NB4 (cell line): ENCODE data around the gene CTBP2.

Experiments used
- DNase-seq: peaks from one replicate; pipeline ENCODE4 v3.0.0; 2010; ENCODE audit warnings: low read depth
- H3K4me3 ChIP-seq: one replicate; pipeline ENCODE4 v1.5.1; 2011; ENCODE audit warnings: mild to moderate bottlenecking, low read depth, low read length, moderate library complexity
- CTCF ChIP-seq: IDR thresholded peaks from one replicate; pipeline ENCODE4 v1.5.1; 2012; ENCODE audit warnings: low read depth, low read length
- MYC ChIP-seq: IDR thresholded peaks from 2 replicates; pipeline ENCODE4 v1.6.1; 2011; ENCODE audit warnings: low read depth, low read length
- POLR2A ChIP-seq: IDR thresholded peaks from 2 replicates; pipeline ENCODE4 v1.6.1; 2011; ENCODE audit warnings: mild to moderate bottlenecking; ENCODE audit not compliant: insufficient read length; ENCODE audit errors: extremely low read depth
- TF ChIP-seq, protein P1 (sequence below): IDR thresholded peaks from 2 replicates; pipeline ENCODE4 v1.6.1; 2011; ENCODE audit warnings: low read depth, low read length

The CTBP2 gene

DNA sequence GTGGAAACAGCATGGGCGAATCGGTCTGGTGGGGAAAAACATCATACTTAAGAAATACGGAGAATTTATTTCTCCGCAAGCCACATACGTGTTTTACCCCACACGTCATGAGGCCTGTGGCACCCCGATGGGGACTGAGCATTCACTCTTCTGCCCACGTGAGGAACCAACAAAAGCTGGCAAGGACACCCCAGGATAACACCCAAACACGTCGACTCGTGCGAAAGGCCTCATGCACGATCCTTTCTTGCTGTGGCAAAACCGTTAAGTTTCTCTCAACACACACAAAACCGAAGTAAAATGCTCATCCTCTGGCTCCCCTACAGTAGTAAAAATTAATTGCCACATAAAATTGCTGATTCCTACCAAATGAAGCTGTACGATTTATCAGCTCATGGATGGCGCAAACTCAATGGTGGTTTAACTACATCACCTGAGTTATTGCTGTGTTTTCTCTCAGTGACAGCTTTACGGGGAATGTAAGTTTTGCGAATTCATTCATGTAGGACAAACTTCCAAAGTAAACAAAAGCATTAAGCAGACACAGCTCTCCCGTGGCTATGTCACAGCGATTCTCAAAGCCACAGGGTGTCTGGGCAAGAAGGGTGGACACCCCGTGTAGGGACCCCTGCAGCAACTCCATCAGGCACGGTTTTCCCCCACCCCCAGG, 97.0 kb downstream of the CTBP2 start:
- no peak overlapping the region for H3K4me3 ChIP-seq
- TF ChIP-seq CTCF (no peak), MYC (no peak), POLR2A (no peak)
- TF ChIP-seq, protein P1, sequence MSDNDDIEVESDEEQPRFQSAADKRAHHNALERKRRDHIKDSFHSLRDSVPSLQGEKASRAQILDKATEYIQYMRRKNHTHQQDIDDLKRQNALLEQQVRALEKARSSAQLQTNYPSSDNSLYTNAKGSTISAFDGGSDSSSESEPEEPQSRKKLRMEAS: no peak
- DNase-seq: no peak

- no peak for DNase-seq
- TF ChIP-seq MYC (no peak), CTCF (no peak), POLR2A (no peak)
- TF ChIP-seq, protein P1: no peak
- no peak overlapping the region for H3K4me3 ChIP-seq
Measured at GRCh38 chr10:125062914-125063230, 97.5 kb downstream of the CTBP2 start.

GRCh38 chr10:125062227-125062913, 98.0 kb downstream of the CTBP2 start:
- DNase-seq: no peak
- no peak overlapping the region for H3K4me3 ChIP-seq
- TF ChIP-seq CTCF (no peak), MYC (no peak), POLR2A (no peak)
- TF ChIP-seq, protein P1: no peak

DNA sequence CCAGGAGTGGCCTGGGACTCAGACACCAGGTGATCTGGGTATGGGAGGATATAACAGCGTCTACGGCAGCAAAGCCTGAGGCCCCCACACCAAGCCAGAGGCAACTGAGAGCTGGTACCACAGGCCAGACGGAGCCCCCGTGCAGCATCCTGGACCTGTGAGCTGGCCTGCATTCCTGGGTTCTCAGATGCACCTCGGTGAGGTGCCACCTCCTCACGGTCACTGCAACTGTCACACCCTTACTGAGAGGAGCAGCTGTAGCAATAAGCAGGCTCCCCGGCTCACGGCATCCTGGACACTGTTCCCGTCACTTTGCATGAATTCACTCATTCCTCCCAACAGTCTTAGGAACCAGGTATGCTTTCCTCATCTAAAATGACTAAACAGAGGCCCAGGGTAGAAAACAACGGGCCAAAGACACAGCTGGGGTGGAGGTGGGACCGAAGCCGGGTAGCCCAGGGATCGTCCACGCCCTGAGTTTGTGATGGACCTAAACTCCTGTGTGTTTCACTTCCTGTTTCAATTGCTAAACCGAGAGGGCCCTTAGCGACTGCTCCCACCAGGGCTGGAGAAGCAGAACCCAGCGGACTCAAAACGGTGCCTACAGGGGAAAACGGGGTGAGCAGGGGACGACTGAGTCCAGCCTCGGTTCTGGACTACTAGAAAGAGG, 98.7 kb downstream of the CTBP2 start:
- TF ChIP-seq MYC (no peak), POLR2A (no peak), CTCF (no peak)
- TF ChIP-seq, protein P1: no peak
- DNase-seq: peak; percentile 54
- H3K4me3 ChIP-seq: no peak overlapping the region

DNA sequence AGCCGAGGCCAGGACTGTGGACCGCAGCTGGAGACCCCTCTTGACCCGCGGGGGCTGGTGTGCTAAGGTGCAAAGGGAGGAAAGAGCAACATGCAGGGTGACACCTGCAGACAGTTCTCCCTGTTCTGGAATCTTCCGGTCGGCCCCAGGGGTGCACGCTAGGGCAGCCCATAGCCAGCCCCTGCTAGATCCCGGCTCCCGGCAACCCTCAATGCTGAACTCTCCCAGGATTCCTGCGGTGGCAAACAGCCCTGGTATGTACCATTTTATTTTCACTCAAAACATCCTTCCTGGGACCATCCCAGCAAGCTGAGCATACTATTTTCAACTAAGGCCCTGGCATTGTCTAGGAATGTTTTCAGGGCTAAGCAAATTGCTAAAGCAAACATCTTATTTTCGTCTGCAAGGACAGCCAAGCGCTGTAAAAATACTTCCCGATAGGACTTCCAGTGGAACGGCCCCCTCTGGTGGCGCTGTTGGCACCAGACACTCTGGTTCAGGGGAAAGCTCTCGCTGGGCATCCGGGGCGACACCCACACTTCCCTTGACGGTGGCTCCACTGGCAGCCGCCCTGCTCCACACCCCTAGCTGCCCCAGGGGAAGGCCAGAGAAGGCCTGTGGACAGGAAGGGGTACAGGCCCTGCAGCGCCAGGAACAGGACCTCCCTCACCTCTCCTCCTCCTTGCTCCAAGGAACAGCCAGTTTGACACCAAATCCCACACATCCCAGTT, 99.4 kb downstream of the CTBP2 start:
- no peak overlapping the region for H3K4me3 ChIP-seq
- TF ChIP-seq CTCF: peak; percentile 63
- TF ChIP-seq, protein P1: no peak
- peak; percentile 63 for DNase-seq
